Neural cell (in vitro differentiated cells): ENCODE data around the gene ZNF292. TPM values are rescaled to one million over a fixed set of nuclear protein-coding genes. Genes with fewer than 3 reads are reported as not detected.
A peak's percentile ranks its signal among the peaks of the same experiment; 100 is the strongest.

Experiments used
- H2AFZ ChIP-seq: fragments of 200-600, 300-800 bp; sonication (generic), shearing (Covaris generic); 2 replicates; pipeline ENCODE4 v1.6.0; 2014; ENCODE audit warnings: low read depth, mild to moderate bottlenecking, antibody characterized with exemption, low read length, moderate library complexity
- H3F3A ChIP-seq: fragments of 200-600 bp; shearing (Covaris generic); 2 replicates; pipeline ENCODE4 v1.6.1; 2016; ENCODE audit warnings: mild to moderate bottlenecking, moderate library complexity, mixed read lengths, antibody characterized with exemption, low read length; ENCODE audit not compliant: insufficient read depth, poor library complexity, severe bottlenecking
- H3K27ac ChIP-seq: fragments of 200-600, 300-800 bp; sonication (generic), shearing (Covaris generic); 2 replicates; pipeline ENCODE4 v1.5.1; 2014; ENCODE audit warnings: mild to moderate bottlenecking, low read length, moderate library complexity
- H3K27me3 ChIP-seq: fragments of 300-800, 200-600 bp; sonication (generic), shearing (Covaris generic); 2 replicates; pipeline ENCODE4 v1.6.0; 2014; ENCODE audit warnings: mild to moderate bottlenecking, low read depth, low read length, moderate library complexity; ENCODE audit not compliant: insufficient read depth
- H3K36me3 ChIP-seq: fragments of 300-800, 200-600 bp; sonication (generic), shearing (Covaris generic); 2 replicates; pipeline ENCODE4 v1.5.1; 2014; ENCODE audit warnings: mild to moderate bottlenecking, antibody characterized with exemption, low read length, moderate library complexity; ENCODE audit not compliant: insufficient read depth
- H3K4me2 ChIP-seq: fragments of 300-800, 200-600 bp; sonication (generic), shearing (Covaris generic); 2 replicates; pipeline ENCODE4 v1.6.0; 2014; ENCODE audit warnings: mild to moderate bottlenecking, low read length
- H3K4me3 ChIP-seq: fragments of 300-800, 200-600 bp; sonication (generic), shearing (Covaris generic); 2 replicates; pipeline ENCODE4 v1.5.1; 2014; ENCODE audit warnings: mild to moderate bottlenecking, low read length, moderate library complexity
- H3K79me2 ChIP-seq: fragments of 200-600 bp; shearing (Covaris generic); replicated peaks from 2 replicates; pipeline ENCODE4 v1.6.0; 2014; ENCODE audit warnings: mild to moderate bottlenecking, low read length, moderate library complexity; ENCODE audit not compliant: insufficient read depth
- H3K9ac ChIP-seq: fragments of 300-800, 200-600 bp; sonication (generic), shearing (Covaris generic); 2 replicates; pipeline ENCODE4 v1.6.1; 2016; ENCODE audit warnings: mild to moderate bottlenecking, low read length, mixed read lengths
- H3K9me2 ChIP-seq: fragments of 200-600 bp; shearing (Covaris generic); 2 replicates; pipeline ENCODE4 v1.6.1; 2016; ENCODE audit warnings: mild to moderate bottlenecking, low read length, mixed read lengths; ENCODE audit not compliant: insufficient read depth
- H3K9me3 ChIP-seq: fragments of 200-600, 300-800 bp; sonication (generic), shearing (Covaris generic); 2 replicates; pipeline ENCODE4 v1.6.1; 2016; ENCODE audit warnings: mild to moderate bottlenecking, mixed run types, low read length, moderate library complexity, mixed read lengths
- H4K20me1 ChIP-seq: fragments of 200-600 bp; shearing (Covaris generic); 2 replicates; pipeline ENCODE4 v1.6.1; 2016; ENCODE audit warnings: mild to moderate bottlenecking, mixed run types; ENCODE audit not compliant: insufficient read depth
- CTCF ChIP-seq: fragments of 450-650 bp; IDR thresholded peaks from 2 replicates; pipeline ENCODE4 v1.5.1; 2014; ENCODE audit warnings: antibody characterized with exemption, mild to moderate bottlenecking, moderate library complexity; ENCODE audit not compliant: poor library complexity, severe bottlenecking
- EP300 ChIP-seq: fragments of 450-650 bp; conservative IDR thresholded peaks from 2 replicates; pipeline ENCODE4 v1.6.1; 2014; ENCODE audit warnings: antibody characterized with exemption, mild to moderate bottlenecking, moderate library complexity; ENCODE audit not compliant: poor library complexity, severe bottlenecking
- EZH2 ChIP-seq: fragments of 200-600, 300-800 bp; shearing (Covaris generic), sonication (generic); IDR thresholded peaks from 2 replicates; pipeline ENCODE4 v1.6.1; 2014; ENCODE audit warnings: antibody characterized with exemption, low read length, borderline replicate concordance, mild to moderate bottlenecking; ENCODE audit not compliant: insufficient read depth, poor library complexity, severe bottlenecking
- MXI1 ChIP-seq: fragments of 450-650 bp; conservative IDR thresholded peaks from 2 replicates; pipeline ENCODE4 v1.6.1; 2014; ENCODE audit warnings: antibody characterized with exemption, mild to moderate bottlenecking; ENCODE audit not compliant: poor library complexity, severe bottlenecking
- POLR2AphosphoS5 ChIP-seq: IDR thresholded peaks from 2 replicates; pipeline ENCODE4 v1.6.1; 2012
- RAD21 ChIP-seq: fragments of 450-650 bp; conservative IDR thresholded peaks from 2 replicates; pipeline ENCODE4 v1.6.1; 2014; ENCODE audit warnings: antibody characterized with exemption, mild to moderate bottlenecking, moderate library complexity
- REST ChIP-seq: IDR thresholded peaks from 2 replicates; pipeline ENCODE4 v1.6.1; 2012; ENCODE audit warnings: borderline replicate concordance
- SMC3 ChIP-seq: fragments of 450-650 bp; conservative IDR thresholded peaks from 2 replicates; pipeline ENCODE4 v1.6.1; 2014; ENCODE audit warnings: antibody characterized with exemption, mild to moderate bottlenecking, moderate library complexity; ENCODE audit not compliant: poor library complexity
- TAF1 ChIP-seq: IDR thresholded peaks from 2 replicates; pipeline ENCODE4 v1.6.1; 2012; ENCODE audit warnings: low read depth
- polyA minus RNA-seq: library from RNA; depleted of rRNA, polyadenylated mRNA; stranded (reverse); fragments of >200 nt; gene quantifications from 2 replicates; pipeline ENCODE4 v1.2.3, GENCODE V29; 2014
- polyA plus RNA-seq: library from polyadenylated mRNA; depleted of rRNA; stranded (reverse); fragments of >200 nt; gene quantifications from 2 replicates; pipeline ENCODE4 v1.2.3, GENCODE V29; 2014

Gene ZNF292
- polyA plus RNA-seq (27.9 and 29.8 TPM in 2 replicates), polyA minus RNA-seq (274 and 293 TPM in 2 replicates)

- no peaks in the 10 kb centered on the region for H3K9me2 ChIP-seq
- H4K20me1 ChIP-seq = peaks cover 4% of the 10 kb centered on the region
- H3K9me3 ChIP-seq = no peaks in the 10 kb centered on the region
- peak within 1 kb of the TSS; percentile 99 for H3K9ac ChIP-seq
- peak within 1 kb of the TSS; percentile 87 for H3K4me3 ChIP-seq
- TF ChIP-seq REST (peak; percentile 75), POLR2AphosphoS5 (peak; percentile 95), EZH2 (no peak), RAD21 (peak; percentile 26), CTCF (peak; percentile 48), MXI1 (peak; percentile 75), TAF1 (peak; percentile 79), SMC3 (peak; percentile 39), EP300 (peak; percentile 75)
- H3K27ac ChIP-seq = peak within 1 kb of the TSS; percentile 94
- H3K36me3 ChIP-seq = no peaks in the 10 kb centered on the region
- H2AFZ ChIP-seq = peak within 1 kb of the TSS; percentile 73
- peaks cover 4% of the 10 kb centered on the region for H3F3A ChIP-seq
- H3K27me3 ChIP-seq = no peaks in the 10 kb centered on the region
- peaks cover 45% of the 10 kb centered on the region for H3K79me2 ChIP-seq
- H3K4me2 ChIP-seq = peak within 1 kb of the TSS; percentile 91
These were observed at the start of gene ZNF292 for GRCh38 chr6:87154993-87155841. TSS of gene ZNF292 (plus strand) at chr6:87155565. CDS start at chr6:87155592, 27 bp downstream.

- Histone ChIP-seq H3K4me2 (no peak overlapping the region), H3K9me2 (no peaks in the 10 kb centered on the region), H4K20me1 (no peaks in the 10 kb centered on the region), H3K9ac (no peak overlapping the region), H3K79me2 (no peaks in the 10 kb centered on the region), H3F3A (no peaks in the 10 kb centered on the region), H3K9me3 (no peaks in the 10 kb centered on the region), H3K27ac (no peak overlapping the region), H2AFZ (no peak overlapping the region), H3K36me3 (no peaks in the 10 kb centered on the region), H3K4me3 (no peak overlapping the region), H3K27me3 (no peaks in the 10 kb centered on the region)
- no peak for TF ChIP-seq TAF1
These were observed 49.5 kb upstream of the ZNF292 start for GRCh38 chr6:87105823-87106222.
